ENCODE measurements around the gene P4HA2. TPM values are rescaled to one million over a fixed set of nuclear protein-coding genes. Genes with fewer than 3 reads are reported as not detected.

P4HA2 gene
- polyA plus RNA-seq, 1 of the 3 experiments (the other 2 are of a cell fraction): 67.2 TPM

DNA sequence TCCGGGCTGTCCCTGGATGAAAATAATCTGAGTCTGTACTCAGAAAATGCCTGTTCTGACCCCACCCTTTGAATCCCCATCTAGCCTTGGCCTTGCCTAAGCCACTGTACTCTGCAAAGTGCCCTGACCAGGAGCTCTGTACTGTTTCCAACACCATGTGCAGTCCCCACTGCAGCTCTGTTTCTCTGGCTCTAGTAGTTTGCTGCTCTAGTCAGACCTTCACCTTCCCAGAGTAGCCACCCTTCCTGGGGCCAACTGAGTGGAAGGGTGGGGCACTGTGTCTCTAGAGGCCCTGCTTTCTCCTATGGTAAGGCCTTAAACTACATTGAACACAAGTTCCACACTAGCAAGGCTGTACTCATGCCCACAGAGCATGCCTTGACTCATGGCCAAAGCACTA lies 31.9 kb downstream of the P4HA2 start:
- Histone ChIP-seq H3K27me3 (ENCODE audit: insufficient read depth) (no peaks in the 10 kb centered on the region), H3K4me1 (ENCODE audit: control insufficient read depth in 1 of 2, insufficient read depth in 2 of 2, low read depth in 1 of 2, low read length in 1 of 2) (peaks cover 0 to 4% of the 10 kb centered on the region in 2 experiments; a peak in 1 of 4 replicates), H3K4me3 (ENCODE audit: low read depth in 2 of 2, low read length in 1 of 2) (no peak overlapping the region), H2AFZ (ENCODE audit: low read depth) (no peak overlapping the region), H3K36me3 (replicated peaks in 1 of 2; ENCODE audit: control insufficient read depth in 1 of 2, insufficient read depth in 2 of 2, low read length in 1 of 2) (peaks cover 6 to 36% of the 10 kb centered on the region in 2 experiments), H3K9me3 (no peaks in the 10 kb centered on the region), H3K79me2 (ENCODE audit: insufficient read depth) (no peaks in the 10 kb centered on the region), H3K9ac (no peak overlapping the region), H4K20me1 (ENCODE audit: insufficient read depth) (no peaks in the 10 kb centered on the region), H3F3A (replicated peaks; ENCODE audit: insufficient read depth) (no peaks in the 10 kb centered on the region), H3K27ac (ENCODE audit: low read depth in 2 of 2, low read length in 1 of 2) (no peak overlapping the region), H3K4me2 (no peak overlapping the region), H3K9me2 (no peaks in the 10 kb centered on the region)
- TF ChIP-seq GATA2 (CRISPR knock-in tag; IDR thresholded peaks at IDR 0.05) (no peak), FOSL2 (IDR thresholded peaks at IDR 0.05; ENCODE audit: borderline replicate concordance, low read depth) (no peak), FOXM1 (IDR thresholded peaks at IDR 0.05; ENCODE audit: low read depth) (no peak), EZH2phosphoT487 (IDR thresholded peaks at IDR 0.05; ENCODE audit: borderline replicate concordance, low read depth) (no peak), RFX5 (IDR thresholded peaks at IDR 0.05; ENCODE audit: low read length) (no peak), POLR2AphosphoS5 (IDR thresholded peaks at IDR 0.05; ENCODE audit: low read depth, low read length) (no peak), SMC3 (IDR thresholded peaks at IDR 0.05; ENCODE audit: low read depth, low read length) (no peak), ELF1 (IDR thresholded peaks at IDR 0.05) (no peak), EP300 (IDR thresholded peaks at IDR 0.05; ENCODE audit: borderline replicate concordance in 1 of 2, low read depth in 1 of 2, low read length in 1 of 2) (no peak), RXRA (IDR thresholded peaks at IDR 0.05; ENCODE audit: borderline replicate concordance, low read depth) (no peak), YY1 (IDR thresholded peaks at IDR 0.05; ENCODE audit: low read depth) (no peak)
- TF ChIP-seq, protein P1, sequence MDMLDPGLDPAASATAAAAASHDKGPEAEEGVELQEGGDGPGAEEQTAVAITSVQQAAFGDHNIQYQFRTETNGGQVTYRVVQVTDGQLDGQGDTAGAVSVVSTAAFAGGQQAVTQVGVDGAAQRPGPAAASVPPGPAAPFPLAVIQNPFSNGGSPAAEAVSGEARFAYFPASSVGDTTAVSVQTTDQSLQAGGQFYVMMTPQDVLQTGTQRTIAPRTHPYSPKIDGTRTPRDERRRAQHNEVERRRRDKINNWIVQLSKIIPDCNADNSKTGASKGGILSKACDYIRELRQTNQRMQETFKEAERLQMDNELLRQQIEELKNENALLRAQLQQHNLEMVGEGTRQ (IDR thresholded peaks at IDR 0.05; ENCODE audit: borderline replicate concordance, low read depth, low read length): no peak
- TF ChIP-seq, protein P2, sequence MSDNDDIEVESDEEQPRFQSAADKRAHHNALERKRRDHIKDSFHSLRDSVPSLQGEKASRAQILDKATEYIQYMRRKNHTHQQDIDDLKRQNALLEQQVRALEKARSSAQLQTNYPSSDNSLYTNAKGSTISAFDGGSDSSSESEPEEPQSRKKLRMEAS (IDR thresholded peaks at IDR 0.05; ENCODE audit: low read depth): no peak
- TF ChIP-seq, protein P3, sequence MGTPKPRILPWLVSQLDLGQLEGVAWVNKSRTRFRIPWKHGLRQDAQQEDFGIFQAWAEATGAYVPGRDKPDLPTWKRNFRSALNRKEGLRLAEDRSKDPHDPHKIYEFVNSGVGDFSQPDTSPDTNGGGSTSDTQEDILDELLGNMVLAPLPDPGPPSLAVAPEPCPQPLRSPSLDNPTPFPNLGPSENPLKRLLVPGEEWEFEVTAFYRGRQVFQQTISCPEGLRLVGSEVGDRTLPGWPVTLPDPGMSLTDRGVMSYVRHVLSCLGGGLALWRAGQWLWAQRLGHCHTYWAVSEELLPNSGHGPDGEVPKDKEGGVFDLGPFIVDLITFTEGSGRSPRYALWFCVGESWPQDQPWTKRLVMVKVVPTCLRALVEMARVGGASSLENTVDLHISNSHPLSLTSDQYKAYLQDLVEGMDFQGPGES (IDR thresholded peaks at IDR 0.05; ENCODE audit: low read depth, low read length): no peak
- TF ChIP-seq, protein P4, sequence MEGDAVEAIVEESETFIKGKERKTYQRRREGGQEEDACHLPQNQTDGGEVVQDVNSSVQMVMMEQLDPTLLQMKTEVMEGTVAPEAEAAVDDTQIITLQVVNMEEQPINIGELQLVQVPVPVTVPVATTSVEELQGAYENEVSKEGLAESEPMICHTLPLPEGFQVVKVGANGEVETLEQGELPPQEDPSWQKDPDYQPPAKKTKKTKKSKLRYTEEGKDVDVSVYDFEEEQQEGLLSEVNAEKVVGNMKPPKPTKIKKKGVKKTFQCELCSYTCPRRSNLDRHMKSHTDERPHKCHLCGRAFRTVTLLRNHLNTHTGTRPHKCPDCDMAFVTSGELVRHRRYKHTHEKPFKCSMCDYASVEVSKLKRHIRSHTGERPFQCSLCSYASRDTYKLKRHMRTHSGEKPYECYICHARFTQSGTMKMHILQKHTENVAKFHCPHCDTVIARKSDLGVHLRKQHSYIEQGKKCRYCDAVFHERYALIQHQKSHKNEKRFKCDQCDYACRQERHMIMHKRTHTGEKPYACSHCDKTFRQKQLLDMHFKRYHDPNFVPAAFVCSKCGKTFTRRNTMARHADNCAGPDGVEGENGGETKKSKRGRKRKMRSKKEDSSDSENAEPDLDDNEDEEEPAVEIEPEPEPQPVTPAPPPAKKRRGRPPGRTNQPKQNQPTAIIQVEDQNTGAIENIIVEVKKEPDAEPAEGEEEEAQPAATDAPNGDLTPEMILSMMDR (IDR thresholded peaks at IDR 0.05): no peak
- TF ChIP-seq, protein P5, sequence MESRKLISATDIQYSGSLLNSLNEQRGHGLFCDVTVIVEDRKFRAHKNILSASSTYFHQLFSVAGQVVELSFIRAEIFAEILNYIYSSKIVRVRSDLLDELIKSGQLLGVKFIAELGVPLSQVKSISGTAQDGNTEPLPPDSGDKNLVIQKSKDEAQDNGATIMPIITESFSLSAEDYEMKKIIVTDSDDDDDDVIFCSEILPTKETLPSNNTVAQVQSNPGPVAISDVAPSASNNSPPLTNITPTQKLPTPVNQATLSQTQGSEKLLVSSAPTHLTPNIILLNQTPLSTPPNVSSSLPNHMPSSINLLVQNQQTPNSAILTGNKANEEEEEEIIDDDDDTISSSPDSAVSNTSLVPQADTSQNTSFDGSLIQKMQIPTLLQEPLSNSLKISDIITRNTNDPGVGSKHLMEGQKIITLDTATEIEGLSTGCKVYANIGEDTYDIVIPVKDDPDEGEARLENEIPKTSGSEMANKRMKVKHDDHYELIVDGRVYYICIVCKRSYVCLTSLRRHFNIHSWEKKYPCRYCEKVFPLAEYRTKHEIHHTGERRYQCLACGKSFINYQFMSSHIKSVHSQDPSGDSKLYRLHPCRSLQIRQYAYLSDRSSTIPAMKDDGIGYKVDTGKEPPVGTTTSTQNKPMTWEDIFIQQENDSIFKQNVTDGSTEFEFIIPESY (IDR thresholded peaks at IDR 0.05; ENCODE audit: borderline replicate concordance, low read depth): no peak
- TF ChIP-seq, protein P6, sequence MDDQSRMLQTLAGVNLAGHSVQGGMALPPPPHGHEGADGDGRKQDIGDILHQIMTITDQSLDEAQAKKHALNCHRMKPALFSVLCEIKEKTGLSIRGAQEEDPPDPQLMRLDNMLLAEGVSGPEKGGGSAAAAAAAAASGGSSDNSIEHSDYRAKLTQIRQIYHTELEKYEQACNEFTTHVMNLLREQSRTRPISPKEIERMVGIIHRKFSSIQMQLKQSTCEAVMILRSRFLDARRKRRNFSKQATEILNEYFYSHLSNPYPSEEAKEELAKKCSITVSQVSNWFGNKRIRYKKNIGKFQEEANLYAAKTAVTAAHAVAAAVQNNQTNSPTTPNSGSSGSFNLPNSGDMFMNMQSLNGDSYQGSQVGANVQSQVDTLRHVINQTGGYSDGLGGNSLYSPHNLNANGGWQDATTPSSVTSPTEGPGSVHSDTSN (IDR thresholded peaks at IDR 0.05): no peak
- TF ChIP-seq, protein P7, sequence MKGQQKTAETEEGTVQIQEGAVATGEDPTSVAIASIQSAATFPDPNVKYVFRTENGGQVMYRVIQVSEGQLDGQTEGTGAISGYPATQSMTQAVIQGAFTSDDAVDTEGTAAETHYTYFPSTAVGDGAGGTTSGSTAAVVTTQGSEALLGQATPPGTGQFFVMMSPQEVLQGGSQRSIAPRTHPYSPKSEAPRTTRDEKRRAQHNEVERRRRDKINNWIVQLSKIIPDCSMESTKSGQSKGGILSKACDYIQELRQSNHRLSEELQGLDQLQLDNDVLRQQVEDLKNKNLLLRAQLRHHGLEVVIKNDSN (IDR thresholded peaks at IDR 0.05; ENCODE audit: borderline replicate concordance, low read depth): no peak
- CTCF ChIA-PET: interaction anchor here (2.4 kb wide), 1 partner anchor 43 kb away, joined by 9 read pairs; no protein-coding TSS in a partner anchor
- no CpG with 5 or more reads among the region's 1 CpG for WGBS (ENCODE audit: low lambda C conversion rate)
- POLR2A ChIA-PET: no interaction called here
- no peak for DNase-seq

Data from SK-N-SH (cell line).